Loucy (cell line): Measurements from ENCODE around the gene PNPLA7.

Experiments used
- EZH2phosphoT487 ChIP-seq: fragments of 200-600 bp; IDR thresholded peaks from 2 replicates; pipeline ENCODE4 v1.6.1; 2018; ENCODE audit warnings: antibody characterized with exemption, mild to moderate bottlenecking, moderate library complexity, borderline replicate concordance
- TF ChIP-seq, protein P1 (sequence below): fragments of 200-600 bp; sonication (generic); conservative IDR thresholded peaks from 2 replicates; pipeline ENCODE4 v1.5.1; 2014; ENCODE audit warnings: mild to moderate bottlenecking, antibody characterized with exemption, low read length

DNA sequence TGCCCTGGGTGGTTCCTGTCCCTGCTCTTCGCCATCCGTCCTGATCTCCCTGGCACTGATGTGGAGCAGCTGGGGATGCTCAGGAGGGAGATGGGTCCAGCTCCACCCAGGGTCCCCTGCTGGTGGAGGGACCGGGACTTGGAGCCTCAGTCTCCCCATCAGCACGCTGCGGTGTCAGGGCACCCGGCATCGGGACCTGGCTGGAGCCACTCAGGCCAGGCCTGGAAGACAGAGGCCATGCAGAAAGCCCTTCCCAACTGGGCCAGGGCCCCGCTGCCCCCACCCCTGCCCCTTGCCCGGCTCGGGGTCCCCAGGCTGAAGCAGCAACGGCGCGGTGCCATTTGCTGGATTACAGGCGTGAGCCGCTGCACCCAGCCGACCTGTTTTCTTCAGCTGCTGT is 50.8 kb downstream of the PNPLA7 start:
- TF ChIP-seq, protein P1, sequence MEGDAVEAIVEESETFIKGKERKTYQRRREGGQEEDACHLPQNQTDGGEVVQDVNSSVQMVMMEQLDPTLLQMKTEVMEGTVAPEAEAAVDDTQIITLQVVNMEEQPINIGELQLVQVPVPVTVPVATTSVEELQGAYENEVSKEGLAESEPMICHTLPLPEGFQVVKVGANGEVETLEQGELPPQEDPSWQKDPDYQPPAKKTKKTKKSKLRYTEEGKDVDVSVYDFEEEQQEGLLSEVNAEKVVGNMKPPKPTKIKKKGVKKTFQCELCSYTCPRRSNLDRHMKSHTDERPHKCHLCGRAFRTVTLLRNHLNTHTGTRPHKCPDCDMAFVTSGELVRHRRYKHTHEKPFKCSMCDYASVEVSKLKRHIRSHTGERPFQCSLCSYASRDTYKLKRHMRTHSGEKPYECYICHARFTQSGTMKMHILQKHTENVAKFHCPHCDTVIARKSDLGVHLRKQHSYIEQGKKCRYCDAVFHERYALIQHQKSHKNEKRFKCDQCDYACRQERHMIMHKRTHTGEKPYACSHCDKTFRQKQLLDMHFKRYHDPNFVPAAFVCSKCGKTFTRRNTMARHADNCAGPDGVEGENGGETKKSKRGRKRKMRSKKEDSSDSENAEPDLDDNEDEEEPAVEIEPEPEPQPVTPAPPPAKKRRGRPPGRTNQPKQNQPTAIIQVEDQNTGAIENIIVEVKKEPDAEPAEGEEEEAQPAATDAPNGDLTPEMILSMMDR, result no peak
- no peak for TF ChIP-seq EZH2phosphoT487
